SK-N-MC (cell line): ENCODE results near the gene GRAMD1B.

Experiments used
- EZH2 ChIP-seq: fragments of 200-600 bp; sonication (generic); IDR thresholded peaks from one replicate; pipeline ENCODE4 v1.6.1; 2017; ENCODE audit warnings: antibody characterized with exemption
- FOXP2 ChIP-seq: optimal IDR thresholded peaks from 2 replicates; pipeline ENCODE3; 2011; ENCODE audit warnings: mild to moderate bottlenecking, moderate library complexity; ENCODE audit not compliant: insufficient read depth; ENCODE audit errors: extremely low read length, control extremely low read depth
- POLR2AphosphoS5 ChIP-seq: IDR thresholded peaks from 2 replicates; pipeline ENCODE4 v1.6.1; 2012; ENCODE audit warnings: mild to moderate bottlenecking, low read depth, low read length, borderline replicate concordance

- no peak for TF ChIP-seq EZH2
- TF ChIP-seq POLR2AphosphoS5: no peak
- TF ChIP-seq FOXP2: no peak
Measured at GRCh38 chr11:123567466-123567865, 137.4 kb downstream of the GRAMD1B start.
